GM18870 (cell line): Measurements from ENCODE around the gene ZNF431.
"Not testable (repeated sequence)": the region's sequence is repeated elsewhere in the genome, so short reads cannot be mapped to it uniquely, and the experiment has no call there.

ENCODE experiments used
- ATAC-seq: cut with Tn5 transposase; IDR thresholded peaks from one replicate; pipeline ENCODE4 v1.9.1; 2021; ENCODE audit warnings: moderate library complexity; ENCODE audit not compliant: unreplicated experiment

The ZNF431 gene

DNA sequence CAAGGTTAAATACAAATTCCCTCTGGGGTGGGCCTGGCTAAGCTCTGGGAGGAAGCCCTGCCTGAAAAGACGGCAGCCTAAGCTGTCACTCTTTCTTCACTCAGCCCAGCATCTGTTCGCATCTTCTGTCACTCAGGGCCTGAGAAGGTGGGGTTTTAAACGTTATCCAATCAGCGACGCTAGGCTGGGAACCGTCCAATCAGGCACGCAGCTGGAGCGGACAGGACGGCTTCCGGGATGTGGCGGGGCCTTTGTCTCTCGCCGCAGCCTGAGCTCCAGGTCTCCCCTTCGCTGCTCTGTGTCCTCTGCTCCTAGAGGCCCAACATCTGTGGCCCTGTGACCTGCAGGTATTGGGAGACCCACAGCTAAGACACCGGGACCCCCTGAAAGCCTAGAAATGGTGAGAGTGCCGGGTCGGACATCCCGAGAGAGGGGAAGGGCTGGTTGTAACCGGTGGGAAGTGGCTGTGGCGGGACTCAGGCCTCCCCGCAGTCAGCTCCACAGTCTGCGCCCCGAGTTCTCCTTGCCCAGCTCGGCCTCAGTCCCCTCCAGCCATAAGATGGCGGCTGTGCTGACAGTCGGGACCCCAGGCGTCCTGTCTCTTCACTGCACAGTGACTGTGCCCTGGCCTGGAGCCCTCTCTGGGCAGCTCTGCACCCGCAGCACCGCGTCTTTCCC lies at the start of gene ZNF431:
Gene ZNF431, plus strand, starts transcription at position 254 of the 678 bp plus-strand sequence. Its CDS starts 144 bp downstream, at position 398.
- ATAC-seq, result peak; percentile 98

DNA sequence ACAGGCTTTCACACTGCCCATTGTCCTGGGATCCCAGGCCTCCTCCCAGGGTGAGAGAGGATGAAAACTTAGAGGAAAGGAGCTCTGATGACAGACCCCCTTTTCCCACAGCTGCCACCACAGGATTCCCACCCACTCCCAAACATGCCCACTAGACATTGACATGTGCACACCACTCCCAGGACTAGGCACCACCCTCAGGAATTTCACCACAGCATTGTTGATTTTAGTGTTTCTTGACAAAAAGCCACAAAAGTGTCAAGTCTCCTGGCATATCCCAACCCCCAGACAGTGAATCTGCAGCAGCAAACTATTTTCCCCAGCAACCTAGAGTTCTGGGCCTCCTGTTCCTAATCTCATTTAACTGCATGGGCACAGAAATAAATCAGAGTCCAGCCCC lies 49.7 kb upstream of the ZNF431 start:
- ATAC-seq, result no peak

DNA sequence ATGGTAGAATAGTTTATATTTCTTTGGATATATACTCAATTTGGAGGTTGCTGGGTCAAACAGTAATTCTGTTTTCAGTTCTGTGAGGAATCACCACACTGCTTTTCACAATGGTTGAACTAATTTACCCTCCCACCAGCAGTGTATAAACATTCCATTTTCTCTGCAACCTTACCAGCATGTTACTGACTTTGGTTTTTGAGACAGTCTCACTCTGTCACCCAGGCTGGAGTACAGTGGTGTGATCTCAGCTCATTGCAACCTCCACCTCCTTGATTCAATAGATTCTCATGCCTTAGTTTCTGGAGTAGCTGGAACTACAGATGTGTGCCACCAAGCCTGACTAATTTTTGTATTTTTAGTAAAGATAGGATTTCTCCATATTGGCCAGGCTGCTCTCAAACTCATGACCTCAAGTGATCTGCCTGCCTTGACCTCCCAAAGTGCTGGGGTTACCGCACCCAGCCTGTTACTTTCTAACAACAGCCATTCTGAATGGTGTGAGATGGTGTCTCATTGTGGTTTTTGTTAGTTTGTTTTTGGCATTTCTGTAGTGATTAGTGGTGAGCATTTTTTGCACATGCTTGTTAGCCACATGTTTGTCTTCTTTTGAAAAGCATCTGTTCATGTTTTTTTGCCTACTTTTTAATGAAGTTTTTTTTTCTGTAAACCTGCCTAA lies 47.4 kb upstream of the ZNF431 start:
- no peak for ATAC-seq

DNA sequence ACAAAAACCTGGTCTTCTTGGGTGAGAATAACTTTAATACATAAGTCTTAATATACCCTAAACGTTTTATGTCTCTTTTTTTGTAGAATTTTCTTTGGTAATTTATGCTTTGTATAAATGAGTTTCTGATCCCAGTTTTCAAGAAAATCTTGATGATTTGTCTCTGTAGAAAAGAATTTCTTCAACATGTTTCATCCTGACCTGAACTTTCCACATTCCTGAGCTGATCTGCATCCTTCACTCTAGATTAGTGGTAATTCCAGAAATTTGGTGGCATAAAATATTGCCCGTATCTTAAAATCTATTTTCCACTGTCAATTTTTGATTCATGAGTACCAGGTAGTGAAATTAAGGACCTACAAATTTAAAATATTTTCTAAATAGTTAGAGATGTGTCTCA lies 43.5 kb upstream of the ZNF431 start:
- no peak for ATAC-seq

DNA sequence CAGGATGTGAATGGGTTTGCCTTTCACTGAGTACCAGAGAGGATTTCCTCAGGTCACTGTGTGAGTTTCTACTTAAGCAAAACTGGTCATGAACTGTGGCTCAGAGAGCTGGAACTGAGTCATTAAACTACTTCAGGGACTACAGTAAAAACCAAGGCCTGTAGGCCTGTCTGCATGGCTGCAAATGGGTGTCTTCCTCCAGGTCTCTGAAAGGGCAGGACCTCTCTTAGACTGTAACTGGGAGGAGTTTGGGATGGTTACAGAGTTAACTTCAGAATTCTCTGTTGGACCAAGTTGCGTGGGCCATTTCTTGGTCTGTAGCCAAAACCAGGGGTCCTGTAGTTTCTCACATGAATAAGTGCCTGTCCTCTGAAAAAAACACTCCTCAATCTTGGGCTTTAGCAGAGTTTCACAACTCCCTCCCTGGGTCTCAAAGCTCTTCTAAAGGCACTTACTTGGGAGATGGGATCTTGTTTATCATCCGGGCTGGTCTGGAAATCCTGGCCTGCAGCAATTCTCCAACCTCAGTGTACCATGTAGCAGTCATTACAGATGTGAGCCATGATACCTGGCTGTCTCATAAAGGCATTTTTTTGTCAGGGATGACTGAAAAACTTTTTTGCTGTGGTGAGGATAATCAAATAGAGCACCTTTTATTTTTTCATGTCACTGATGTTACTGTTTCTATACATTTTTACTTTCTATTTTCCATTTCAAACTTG lies 40.2 kb upstream of the ZNF431 start:
- ATAC-seq, result no peak

DNA sequence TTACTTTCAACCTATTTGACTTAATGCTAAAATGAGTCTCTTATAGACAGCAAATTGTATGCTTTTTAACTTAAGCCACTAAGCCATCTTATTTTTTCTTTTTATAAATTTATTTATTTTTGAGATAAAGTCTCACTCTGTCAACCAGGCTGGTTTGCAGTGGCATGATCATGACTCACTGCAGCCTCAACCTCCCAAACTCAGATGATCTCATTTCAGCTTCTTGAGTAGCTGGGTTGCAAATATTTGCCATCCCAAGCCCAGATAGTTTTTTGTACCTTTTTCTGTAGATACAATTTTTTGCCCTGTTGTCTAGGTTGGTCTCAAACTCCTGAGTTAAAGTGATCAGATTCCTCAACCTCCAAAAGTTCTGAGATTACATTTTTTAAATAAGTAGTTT lies 32.7 kb upstream of the ZNF431 start:
- no peak for ATAC-seq

DNA sequence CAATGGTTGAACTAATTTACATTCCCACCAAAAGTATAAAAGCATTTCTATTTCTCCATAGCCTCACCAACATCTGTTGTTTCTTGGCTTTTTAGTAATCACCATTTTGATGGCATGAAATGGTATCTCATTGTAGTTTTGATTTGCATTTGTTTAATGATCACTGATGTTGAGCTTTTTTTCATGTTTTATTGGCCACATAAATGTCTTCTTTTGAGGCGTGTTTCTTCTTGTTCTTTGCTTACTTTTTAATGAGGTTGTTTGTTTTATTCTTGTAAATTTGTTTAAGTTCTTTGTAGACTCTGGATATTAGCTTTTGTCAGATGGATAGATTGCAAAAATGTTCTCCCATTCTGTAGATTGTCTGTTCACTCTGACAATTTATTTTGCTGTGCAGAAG lies 31.7 kb upstream of the ZNF431 start:
- no peak for ATAC-seq

DNA sequence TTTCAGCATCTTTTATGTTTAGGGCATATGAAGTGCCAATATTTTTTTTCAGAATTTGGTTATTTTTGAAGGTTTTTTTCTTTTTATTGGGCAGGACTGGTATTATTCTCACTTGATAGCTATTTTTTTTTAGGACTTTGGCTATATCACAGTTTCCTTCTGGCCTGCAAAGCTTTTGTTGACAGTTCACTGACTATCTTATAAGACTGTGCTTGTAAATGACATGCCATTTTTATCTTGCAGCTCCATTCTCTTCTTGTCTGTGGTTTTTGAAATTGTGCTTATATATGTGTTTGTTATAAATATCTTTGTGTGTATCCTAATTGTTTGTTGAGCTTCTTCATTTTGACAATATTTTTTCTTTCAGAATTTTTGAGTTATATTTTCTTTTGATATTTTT lies 26.4 kb upstream of the ZNF431 start:
- no peak for ATAC-seq

DNA sequence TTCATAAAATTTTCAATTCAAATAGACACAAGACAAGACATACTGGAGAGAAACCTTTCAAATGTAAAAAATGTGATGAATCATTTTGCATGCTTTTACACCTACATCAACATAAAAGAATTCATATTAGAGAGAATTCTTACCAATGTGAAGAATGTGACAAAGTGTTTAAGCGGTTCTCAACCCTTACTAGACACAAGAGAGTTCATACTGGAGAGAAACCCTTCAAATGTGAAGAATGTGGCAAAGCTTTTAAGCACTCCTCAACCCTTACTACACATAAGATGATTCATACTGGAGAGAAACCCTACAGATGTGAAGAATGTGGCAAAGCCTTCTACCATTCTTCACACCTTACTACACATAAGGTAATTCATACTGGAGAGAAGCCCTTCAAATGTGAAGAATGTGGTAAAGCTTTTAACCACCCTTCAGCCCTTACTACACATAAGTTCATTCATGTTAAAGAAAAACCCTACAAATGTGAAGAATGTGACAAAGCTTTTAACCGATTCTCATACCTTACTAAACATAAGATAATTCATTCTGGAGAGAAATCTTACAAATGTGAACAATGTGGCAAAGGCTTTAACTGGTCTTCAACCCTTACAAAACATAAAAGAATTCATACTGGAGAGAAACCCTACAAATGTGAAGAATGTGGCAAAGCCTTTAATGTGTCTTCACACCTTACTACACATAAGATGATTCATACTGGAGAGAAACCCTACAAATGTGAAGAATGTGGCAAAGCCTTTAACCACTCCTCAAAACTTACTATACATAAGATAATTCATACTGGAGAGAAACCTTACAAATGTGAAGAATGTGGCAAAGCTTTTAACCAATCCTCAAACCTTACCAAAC lies 24.6 kb upstream of the ZNF431 start:
- no peak for ATAC-seq

DNA sequence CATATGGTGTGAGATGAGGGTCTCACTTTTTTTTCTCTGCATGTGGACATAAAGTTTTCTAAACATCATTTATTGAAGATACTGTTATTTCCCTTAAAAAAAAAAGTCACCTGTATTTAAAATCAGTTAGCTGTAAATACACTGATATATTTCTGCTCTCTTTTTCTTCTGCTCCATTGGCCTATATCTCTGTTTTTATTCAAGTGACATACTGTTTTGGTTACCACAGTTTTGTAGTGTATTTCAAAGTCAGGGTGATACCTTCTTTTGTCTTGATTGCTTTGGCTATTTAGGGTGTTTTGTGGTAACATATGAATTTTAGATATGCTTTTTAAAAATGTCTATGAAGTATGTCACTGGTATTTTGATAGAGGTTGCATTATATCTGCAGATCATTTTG lies 15.8 kb upstream of the ZNF431 start:
- ATAC-seq, result no peak

DNA sequence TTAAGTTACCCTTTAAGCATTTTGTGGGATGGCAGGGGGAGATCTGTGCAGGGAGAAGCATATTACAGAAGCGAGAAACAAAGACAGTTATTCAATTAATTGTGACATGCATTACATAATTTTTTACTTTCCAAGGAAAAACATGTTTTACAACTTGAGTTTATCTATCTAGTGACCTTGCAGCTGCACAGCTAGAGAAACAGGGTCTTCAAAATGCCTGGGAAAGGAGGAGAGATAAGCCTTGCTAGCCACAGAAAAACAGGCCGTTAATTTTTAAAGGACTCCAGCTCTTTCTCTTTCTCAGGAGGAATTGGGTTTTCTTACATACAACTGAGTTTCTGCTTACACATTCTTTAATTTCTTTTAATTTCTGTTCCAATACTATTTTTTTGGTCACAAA lies 14.8 kb upstream of the ZNF431 start:
- no peak for ATAC-seq

DNA sequence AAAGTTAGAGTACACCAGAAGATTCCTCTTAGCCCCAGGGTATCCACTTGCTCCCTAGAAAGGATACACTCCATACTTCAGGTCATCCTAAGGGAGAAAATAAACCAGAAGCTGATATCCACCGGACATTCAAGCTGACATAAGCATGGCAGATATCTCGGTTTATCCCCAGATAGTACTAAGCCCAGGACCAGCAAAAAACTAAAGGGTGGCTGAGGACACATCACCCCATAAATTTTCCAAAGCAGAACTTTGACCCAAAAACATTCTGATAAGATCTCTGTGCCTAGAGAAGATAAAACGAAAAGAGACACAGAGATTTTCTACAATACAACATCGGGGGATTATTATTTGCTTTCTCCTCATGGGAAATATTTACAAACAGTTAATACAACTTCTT lies 13.9 kb upstream of the ZNF431 start:
- ATAC-seq, result no peak

DNA sequence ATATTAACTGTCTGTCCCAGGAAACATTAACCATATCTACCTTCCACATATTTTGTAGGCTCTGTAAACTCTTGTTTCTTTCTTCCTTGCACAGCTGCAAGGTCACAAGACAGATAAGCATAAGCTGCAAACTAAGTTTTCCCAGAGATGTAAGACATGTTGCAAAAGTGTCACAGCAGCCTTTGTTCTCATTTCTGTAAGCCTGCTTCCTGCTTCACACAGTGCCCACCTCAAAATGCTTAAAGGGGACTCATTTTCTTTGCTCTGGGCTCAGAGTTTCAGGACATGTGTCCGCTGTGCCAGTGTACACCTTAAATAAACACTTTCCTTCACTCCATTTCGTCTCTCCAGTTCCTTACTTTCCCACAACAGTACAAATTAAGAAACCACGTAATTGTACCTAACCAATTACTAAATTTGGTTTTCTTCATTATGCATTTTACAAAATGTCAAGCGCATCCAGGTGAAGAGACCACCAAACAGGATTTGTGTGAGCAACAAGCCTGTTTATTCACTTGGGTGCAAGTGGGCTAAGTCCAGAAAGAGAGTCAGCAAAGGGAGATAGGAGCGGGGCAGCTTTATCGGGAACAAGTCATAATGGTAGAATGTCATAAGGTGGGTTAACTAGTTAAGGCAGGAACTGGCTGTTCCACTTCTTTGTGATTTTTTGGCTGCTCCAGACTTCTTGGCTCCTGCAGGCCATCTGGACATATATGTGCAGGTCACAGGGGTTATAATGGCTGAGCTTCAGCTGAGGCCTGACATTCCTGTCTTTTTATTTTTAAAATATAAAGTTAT lies 12.7 kb upstream of the ZNF431 start:
- no peak for ATAC-seq

DNA sequence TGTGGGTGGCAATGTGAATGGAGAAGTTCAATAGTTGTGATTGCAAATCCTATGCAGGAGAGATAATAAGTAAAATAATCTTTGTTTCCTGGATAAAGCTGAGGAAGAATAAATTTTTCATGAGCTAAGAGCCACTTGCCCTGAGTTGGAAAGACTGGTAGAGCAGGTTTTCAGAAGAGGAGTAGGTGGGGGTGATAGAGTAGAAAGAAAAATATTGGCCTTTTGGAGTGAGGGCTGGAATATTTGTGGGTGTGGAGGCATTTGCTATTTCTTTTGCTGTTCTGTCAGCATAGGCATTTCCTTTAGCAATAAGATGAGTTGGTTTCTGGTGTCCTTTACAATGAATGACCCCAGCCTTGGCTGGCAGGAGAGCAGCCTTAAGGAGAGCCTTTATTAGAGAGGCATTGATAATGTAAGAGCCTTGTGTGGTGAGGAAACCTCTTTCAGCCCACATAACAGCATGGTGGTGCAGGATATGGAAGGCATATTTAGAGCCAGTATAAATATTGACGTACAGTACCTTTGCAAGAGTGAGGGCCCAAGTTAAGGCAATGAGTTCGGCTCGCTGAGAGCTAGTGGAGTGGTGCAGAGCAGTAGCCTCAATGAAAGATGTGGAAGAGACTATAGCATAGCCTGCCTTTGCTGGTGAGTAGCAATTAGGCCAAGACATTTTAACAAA lies 11.6 kb upstream of the ZNF431 start:
- ATAC-seq, result no peak

DNA sequence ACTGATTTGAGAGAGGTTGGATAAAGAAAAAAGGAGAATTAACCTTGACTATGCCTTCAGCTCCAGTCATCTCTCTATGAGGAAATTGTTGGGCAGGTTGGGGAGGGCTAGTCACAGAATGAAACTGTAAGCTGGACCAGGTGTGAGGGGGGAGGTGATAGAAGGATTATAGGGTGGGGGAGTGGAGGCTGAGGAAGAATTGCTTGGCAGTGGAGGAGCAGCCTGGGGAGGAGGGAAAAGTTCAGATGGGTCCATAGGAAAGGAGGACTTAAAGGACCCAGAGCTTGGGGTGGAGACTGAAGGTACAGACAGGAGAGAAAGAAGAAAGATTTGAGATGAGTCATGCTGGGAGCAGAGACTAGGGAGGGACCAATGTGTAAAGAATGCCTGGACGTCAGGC lies 8.2 kb upstream of the ZNF431 start:
- ATAC-seq, result no peak

DNA sequence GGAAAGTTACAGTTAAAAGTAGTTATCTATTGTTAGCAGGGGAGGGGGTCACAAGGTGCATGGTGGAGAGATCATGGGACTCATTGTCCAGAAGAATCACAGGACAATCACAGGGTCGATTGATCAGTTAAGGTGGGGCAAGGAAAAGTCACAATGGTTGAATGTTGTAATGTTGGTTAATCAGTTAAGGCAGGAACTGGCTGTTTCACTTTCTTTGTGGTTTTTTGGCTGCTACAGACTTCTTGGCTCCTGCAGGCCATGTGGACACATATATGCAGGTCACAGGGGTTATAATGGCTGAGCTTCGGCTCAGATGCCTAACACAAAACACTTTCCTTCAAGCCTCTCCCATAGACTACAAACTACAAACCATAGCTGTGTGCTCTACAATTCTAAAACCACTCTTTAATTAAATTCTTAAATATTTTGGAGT lies 6.9 kb upstream of the ZNF431 start:
- no peak for ATAC-seq

DNA sequence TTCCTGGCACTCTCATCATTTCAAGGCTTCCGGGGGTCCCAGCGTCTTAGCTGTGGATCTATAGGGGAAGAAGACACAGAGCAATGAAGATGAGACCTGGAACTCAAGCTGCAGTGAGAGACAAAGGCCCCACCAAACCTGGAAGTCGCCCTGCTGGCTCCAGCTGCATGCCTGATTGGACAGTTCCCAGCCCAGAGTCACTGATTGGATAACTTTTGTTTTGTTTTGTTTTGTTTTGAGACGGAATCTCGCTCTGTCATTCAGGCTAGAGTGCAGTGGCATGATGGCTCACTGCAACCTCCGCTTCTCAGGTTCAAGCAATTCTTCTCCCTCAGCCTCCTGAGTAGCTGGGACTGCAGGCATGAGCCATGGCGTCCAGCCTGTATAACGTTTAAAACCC lies 6.4 kb upstream of the ZNF431 start:
- no peak for ATAC-seq

DNA sequence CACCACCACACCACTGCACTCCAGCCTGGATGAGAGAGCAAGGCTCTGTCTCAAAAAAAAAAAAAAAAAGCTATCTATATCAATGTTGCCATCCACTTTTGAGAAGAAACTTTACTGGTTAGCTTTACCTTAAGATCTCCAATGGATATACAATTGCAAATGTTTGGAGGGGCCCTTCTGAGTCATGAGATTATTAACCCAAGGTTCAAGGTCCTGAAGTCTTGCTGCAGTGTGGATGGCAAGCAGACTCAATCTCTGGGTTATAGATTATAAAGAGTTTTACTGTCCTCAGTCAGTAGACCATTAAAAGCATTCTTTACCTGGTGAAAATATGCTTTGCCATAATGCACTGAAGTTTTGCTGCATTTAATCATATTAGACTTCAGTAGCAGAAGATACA lies 3.7 kb upstream of the ZNF431 start:
- no peak for ATAC-seq

DNA sequence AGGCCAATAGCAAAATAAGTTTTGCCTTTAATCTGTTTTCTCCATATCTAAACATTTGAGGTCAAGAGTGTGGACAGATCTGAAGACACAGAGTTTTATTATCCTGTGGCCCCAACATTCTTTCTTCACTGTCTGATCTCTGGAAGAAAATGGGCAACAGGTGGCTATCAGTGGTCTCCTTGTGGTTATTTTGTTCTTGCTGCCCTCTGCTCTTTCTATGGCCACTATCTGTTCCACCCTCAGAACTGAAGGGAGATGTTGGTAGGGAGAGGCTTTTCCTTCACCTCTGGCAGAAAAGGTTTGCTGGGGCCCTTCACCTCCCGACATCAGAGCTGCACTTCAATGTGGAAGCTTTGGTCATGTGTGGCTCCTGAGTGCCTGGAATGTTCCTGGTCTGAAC lies 834 bp upstream of the ZNF431 start:
- ATAC-seq, result not testable (repeated sequence)

DNA sequence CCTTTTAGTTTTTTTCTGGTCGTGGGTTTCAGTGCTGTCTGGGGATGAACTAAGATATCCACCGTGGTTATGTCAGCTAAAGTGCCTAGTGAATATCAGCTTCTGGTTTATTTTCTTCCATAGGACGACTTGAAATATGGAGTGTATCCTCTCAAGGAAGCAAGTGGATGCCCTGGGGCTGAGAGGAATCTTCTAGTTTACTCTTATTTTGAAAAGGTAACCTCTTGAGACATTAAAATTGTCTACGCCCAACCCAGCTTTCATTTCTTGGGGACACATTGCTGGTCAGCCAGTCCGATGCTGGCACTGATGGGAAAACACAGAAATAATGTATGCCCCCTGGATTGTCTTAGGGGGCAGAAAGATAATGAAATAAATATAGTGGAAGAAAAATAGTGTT lies 1.6 kb downstream of the ZNF431 start:
- no peak for ATAC-seq
